Mesenchymal stem cell (in vitro differentiated cells and primary cell): ENCODE measurements around the gene CATSPERD.
"Not testable (repeated sequence)": the region's sequence is repeated elsewhere in the genome, so short reads cannot be mapped to it uniquely, and the experiment has no call there.

Experiments used
- DNase-seq: peaks from one replicate; pipeline ENCODE4 v3.0.0-alpha.2; 2013
- H2AFZ ChIP-seq: one replicate; pipeline ENCODE4 v1.6.1; 2013; ENCODE audit warnings: low read depth, mild to moderate bottlenecking, control low read depth, inconsistent platforms, low read length, moderate library complexity
- H2AK5ac ChIP-seq: 2 replicates; pipeline ENCODE4 v1.6.1; 2013; ENCODE audit warnings: low read length, moderate library complexity, mild to moderate bottlenecking, inconsistent platforms; ENCODE audit not compliant: severe bottlenecking
- H2BK120ac ChIP-seq: one replicate; pipeline ENCODE4 v1.6.1; 2013; ENCODE audit warnings: low read depth, mild to moderate bottlenecking, inconsistent platforms, low read length, moderate library complexity
- H2BK12ac ChIP-seq, 2 experiments: one replicate each; pipeline ENCODE4 v1.6.1; 2013; ENCODE audit warnings: inconsistent platforms in 2 of 2, low read length in 2 of 2, mild to moderate bottlenecking in 2 of 2, moderate library complexity in 2 of 2, control low read depth in 1 of 2
- H2BK15ac ChIP-seq: one replicate; pipeline ENCODE4 v1.6.1; 2013; ENCODE audit warnings: mild to moderate bottlenecking, low read depth, inconsistent platforms; ENCODE audit not compliant: poor library complexity, severe bottlenecking
- H2BK5ac ChIP-seq: 2 replicates; pipeline ENCODE4 v1.6.1; 2013; ENCODE audit warnings: low read depth, mild to moderate bottlenecking, low read length, control low read depth, inconsistent platforms; ENCODE audit not compliant: poor library complexity, severe bottlenecking
- H3K14ac ChIP-seq, 2 experiments: one replicate each; pipeline ENCODE4 v1.6.1; 2013; ENCODE audit warnings: inconsistent platforms in 2 of 2, low read length in 2 of 2, control low read depth in 1 of 2, mild to moderate bottlenecking in 1 of 2, moderate library complexity in 1 of 2
- H3K18ac ChIP-seq, 2 experiments: one replicate each; pipeline ENCODE4 v1.6.1; 2013; ENCODE audit warnings: inconsistent platforms in 2 of 2, low read length in 2 of 2, control low read depth in 1 of 2, low read depth in 1 of 2, mild to moderate bottlenecking in 1 of 2
- H3K23ac ChIP-seq, 2 experiments: one replicate each; pipeline ENCODE4 v1.6.1; 2013; ENCODE audit warnings: inconsistent platforms in 2 of 2, low read length in 2 of 2, mild to moderate bottlenecking in 2 of 2, moderate library complexity in 2 of 2, control low read depth in 1 of 2
- H3K27ac ChIP-seq: 2 replicates; pipeline ENCODE4 v1.5.1; 2013; ENCODE audit warnings: mild to moderate bottlenecking, moderate library complexity, low read length, control low read depth, inconsistent platforms; ENCODE audit not compliant: poor library complexity, severe bottlenecking
- H3K27me3 ChIP-seq, 2 experiments: 2 replicates each; pipeline versions ENCODE4 v1.6.1 to v1.7.0; 2013; ENCODE audit warnings: low read length in 2 of 2, mild to moderate bottlenecking in 2 of 2, moderate library complexity in 2 of 2, control low read depth in 1 of 2, inconsistent platforms in 1 of 2; ENCODE audit not compliant: control insufficient read depth in 1 of 2, insufficient read depth in 1 of 2
- H3K36me3 ChIP-seq, 2 experiments: 2 replicates each; pipeline versions ENCODE4 v1.6.1 to v1.7.0; 2013; ENCODE audit warnings: low read length in 2 of 2, control low read depth in 1 of 2, inconsistent platforms in 1 of 2, low read depth in 1 of 2, mild to moderate bottlenecking in 1 of 2; ENCODE audit not compliant: insufficient read depth in 2 of 2, control insufficient read depth in 1 of 2
- H3K4ac ChIP-seq, 2 experiments: one replicate each; pipeline ENCODE4 v1.6.1; 2013; ENCODE audit warnings: inconsistent platforms in 2 of 2, low read length in 2 of 2, mild to moderate bottlenecking in 2 of 2, moderate library complexity in 2 of 2, control low read depth in 1 of 2, low read depth in 1 of 2
- H3K4me1 ChIP-seq: 2 replicates; pipeline ENCODE4 v1.6.1; 2013; ENCODE audit warnings: low read depth, low read length, control low read depth; ENCODE audit not compliant: control insufficient read depth, insufficient read depth
- H3K4me2 ChIP-seq: 2 replicates; pipeline ENCODE4 v1.6.1; 2013; ENCODE audit warnings: low read length, mild to moderate bottlenecking, inconsistent platforms; ENCODE audit not compliant: poor library complexity, severe bottlenecking
- H3K4me3 ChIP-seq, 2 experiments: 2 replicates each; pipeline versions ENCODE4 v1.5.1 to v1.7.0; 2013; ENCODE audit warnings: low read length in 2 of 2, mild to moderate bottlenecking in 2 of 2, control low read depth in 1 of 2, low read depth in 1 of 2; ENCODE audit not compliant: insufficient read depth in 1 of 2
- H3K79me1 ChIP-seq: replicated peaks from 2 replicates; pipeline ENCODE4 v1.6.1; 2013; ENCODE audit warnings: mild to moderate bottlenecking, control low read depth, low read length, inconsistent platforms; ENCODE audit not compliant: poor library complexity, severe bottlenecking
- H3K9ac ChIP-seq: 2 replicates; pipeline ENCODE4 v1.7.0; 2013; ENCODE audit warnings: mild to moderate bottlenecking, low read length, moderate library complexity
- H3K9me3 ChIP-seq: 2 replicates; pipeline ENCODE4 v1.7.0; 2013; ENCODE audit warnings: mild to moderate bottlenecking, low read length; ENCODE audit not compliant: control insufficient read depth
- H4K8ac ChIP-seq: one replicate; pipeline ENCODE4 v1.6.1; 2013; ENCODE audit warnings: inconsistent platforms, mild to moderate bottlenecking, low read length, moderate library complexity
- H4K91ac ChIP-seq: one replicate; pipeline ENCODE4 v1.6.1; 2013; ENCODE audit warnings: mild to moderate bottlenecking, low read length, inconsistent platforms
- WGBS: methylation state at CpG from one replicate; pipeline ENCODE4 v1.1.7; 2013; ENCODE audit warnings: mixed read lengths; 5-methylcytosine and 5-hydroxymethylcytosine counted together

Gene CATSPERD

GRCh38 chr19:5697890-5698634 lies 22.4 kb upstream of the CATSPERD start:
- Histone ChIP-seq H3K27ac (no peak overlapping the region), H3K9me3 (no peaks in the 10 kb centered on the region), H3K79me1 (peaks cover 7% of the 10 kb centered on the region), H3K4me1 (peaks cover 11% of the 10 kb centered on the region), H4K91ac (no peak overlapping the region), H3K14ac (no peak overlapping the region), H3K9ac (no peak overlapping the region), H3K27me3 (no peaks in the 10 kb centered on the region), H3K4me2 (no peak overlapping the region), H3K4ac (no peak overlapping the region), H3K18ac (no peak overlapping the region), H3K23ac (no peak overlapping the region), H2AFZ (no peak overlapping the region), H2BK12ac (no peak overlapping the region), H2BK5ac (no peak overlapping the region), H3K36me3 (peaks cover 64 to 83% of the 10 kb centered on the region in 2 experiments), H4K8ac (no peak overlapping the region), H3K4me3 (no peak overlapping the region), H2AK5ac (no peak overlapping the region), H2BK15ac (no peak overlapping the region), H2BK120ac (no peak overlapping the region)
- WGBS = 92% methylated on average over 30 of the region's 30 CpGs
- no peak for DNase-seq

GRCh38 chr19:5698635-5699422 lies 21.6 kb upstream of the CATSPERD start:
- peaks cover 8% of the 10 kb centered on the region for H3K4me1 ChIP-seq
- no peak overlapping the region for H4K91ac ChIP-seq
- H3K14ac ChIP-seq = no peak overlapping the region
- no peak overlapping the region for H3K23ac ChIP-seq
- no peaks in the 10 kb centered on the region for H3K27me3 ChIP-seq
- no peak overlapping the region for H3K4me3 ChIP-seq
- H3K79me1 ChIP-seq = peaks cover 7% of the 10 kb centered on the region
- no peak overlapping the region for H4K8ac ChIP-seq
- no peak overlapping the region for H2BK15ac ChIP-seq
- no peak overlapping the region for H2BK120ac ChIP-seq
- no peak overlapping the region for H3K9ac ChIP-seq
- H2BK5ac ChIP-seq = no peak overlapping the region
- H3K9me3 ChIP-seq = no peaks in the 10 kb centered on the region
- no peak overlapping the region for H2BK12ac ChIP-seq
- H2AK5ac ChIP-seq = no peak overlapping the region
- DNase-seq = no peak
- WGBS = 96% methylated on average over 37 of the region's 38 CpGs
- H3K4me2 ChIP-seq = no peak overlapping the region
- no peak overlapping the region for H3K4ac ChIP-seq
- no peak overlapping the region for H3K27ac ChIP-seq
- H3K18ac ChIP-seq = no peak overlapping the region
- peaks cover 64 to 83% of the 10 kb centered on the region in 2 experiments for H3K36me3 ChIP-seq
- H2AFZ ChIP-seq = no peak overlapping the region

GRCh38 chr19:5700455-5701092 lies 19.9 kb upstream of the CATSPERD start:
- DNase-seq = no peak
- H4K91ac ChIP-seq = no peak overlapping the region
- no peak overlapping the region for H3K4me2 ChIP-seq
- H3K27me3 ChIP-seq = no peaks in the 10 kb centered on the region
- H3K4me3 ChIP-seq = no peak overlapping the region
- H3K36me3 ChIP-seq = peaks cover 63 to 82% of the 10 kb centered on the region in 2 experiments
- no peaks in the 10 kb centered on the region for H3K9me3 ChIP-seq
- no peak overlapping the region for H3K4ac ChIP-seq
- no peak overlapping the region for H2BK120ac ChIP-seq
- no peak overlapping the region for H3K27ac ChIP-seq
- no peak overlapping the region for H2BK5ac ChIP-seq
- no peak overlapping the region for H3K18ac ChIP-seq
- H2AFZ ChIP-seq = no peak overlapping the region
- H3K4me1 ChIP-seq = peaks cover 3% of the 10 kb centered on the region
- no peak overlapping the region for H4K8ac ChIP-seq
- no peak overlapping the region for H2BK12ac ChIP-seq
- H3K9ac ChIP-seq = no peak overlapping the region
- H2AK5ac ChIP-seq = no peak overlapping the region
- no peak overlapping the region for H2BK15ac ChIP-seq
- H3K23ac ChIP-seq = no peak overlapping the region
- peaks cover 14% of the 10 kb centered on the region for H3K79me1 ChIP-seq
- 99% methylated on average over 22 of the region's 22 CpGs for WGBS
- no peak overlapping the region for H3K14ac ChIP-seq

GRCh38 chr19:5702053-5702410 lies 18.4 kb upstream of the CATSPERD start:
- H3K9me3 ChIP-seq, H3K27ac ChIP-seq, H3K27me3 ChIP-seq, H3K4me2 ChIP-seq, H3K4me1 ChIP-seq, H3K4ac ChIP-seq, DNase-seq, H2BK120ac ChIP-seq, H3K23ac ChIP-seq, H2BK15ac ChIP-seq, H4K91ac ChIP-seq, H4K8ac ChIP-seq, H3K9ac ChIP-seq, H3K4me3 ChIP-seq, H2AK5ac ChIP-seq, H2BK5ac ChIP-seq, H2BK12ac ChIP-seq, H2AFZ ChIP-seq, H3K14ac ChIP-seq, H3K18ac ChIP-seq: not testable (repeated sequence)
- Histone ChIP-seq H3K36me3 (peaks cover 62 to 82% of the 10 kb centered on the region in 2 experiments), H3K79me1 (peaks cover 19% of the 10 kb centered on the region)
- WGBS = 94% methylated on average over 3 of the region's 28 CpGs
